Loucy (cell line): ENCODE results near the gene DKK2.

Experiments
- H2AFZ ChIP-seq: fragments of 200-600 bp; sonication (generic); 2 replicates; pipeline ENCODE4 v1.6.0; 2016; ENCODE audit warnings: antibody characterized with exemption, mild to moderate bottlenecking, low read length, moderate library complexity
- H3F3A ChIP-seq: fragments of 200-600 bp; 2 replicates; pipeline ENCODE4 v1.6.0; 2016; ENCODE audit warnings: antibody characterized with exemption, low read depth, mild to moderate bottlenecking
- H3K27me3 ChIP-seq: fragments of 200-600 bp; sonication (generic); 2 replicates; pipeline ENCODE4 v1.6.1; 2014; ENCODE audit warnings: low read length, mild to moderate bottlenecking; ENCODE audit not compliant: insufficient read depth, poor library complexity, severe bottlenecking
- H3K36me3 ChIP-seq: fragments of 200-600 bp; sonication (generic); 2 replicates; pipeline ENCODE4 v1.6.1; 2016; ENCODE audit warnings: low read length; ENCODE audit not compliant: insufficient read depth
- H3K4me1 ChIP-seq: fragments of 200-600 bp; sonication (generic); 2 replicates; pipeline ENCODE4 v1.5.1; 2014; ENCODE audit warnings: low read length, mild to moderate bottlenecking; ENCODE audit not compliant: insufficient read depth, poor library complexity, severe bottlenecking
- H3K4me2 ChIP-seq: fragments of 200-600 bp; sonication (generic); 2 replicates; pipeline ENCODE4 v1.6.0; 2014; ENCODE audit warnings: antibody characterized with exemption, low read length, low read depth, mild to moderate bottlenecking; ENCODE audit not compliant: poor library complexity, severe bottlenecking
- H3K4me3 ChIP-seq: fragments of 200-600 bp; sonication (generic); 2 replicates; pipeline ENCODE4 v1.5.1; 2014; ENCODE audit warnings: low read length, mild to moderate bottlenecking, mixed read lengths; ENCODE audit not compliant: poor library complexity, severe bottlenecking
- H3K79me2 ChIP-seq: fragments of 200-600 bp; sonication (generic); 2 replicates; pipeline ENCODE4 v1.6.1; 2014; ENCODE audit warnings: low read length; ENCODE audit not compliant: insufficient read depth
- H3K9ac ChIP-seq: fragments of 200-600 bp; sonication (generic); 2 replicates; pipeline ENCODE4 v1.6.0; 2014; ENCODE audit warnings: mild to moderate bottlenecking, low read depth, low read length, moderate library complexity; ENCODE audit not compliant: poor library complexity, severe bottlenecking
- H3K9me2 ChIP-seq: fragments of 200-600 bp; sonication (generic); replicated peaks from 2 replicates; pipeline ENCODE4 v1.6.1; 2016; ENCODE audit warnings: low read depth, low read length, mixed read lengths
- H3K9me3 ChIP-seq: fragments of 200-600 bp; sonication (generic); 2 replicates; pipeline ENCODE4 v1.6.1; 2014; ENCODE audit warnings: mild to moderate bottlenecking, antibody characterized with exemption, low read length, low read depth; ENCODE audit not compliant: insufficient read depth
- H4K20me1 ChIP-seq: fragments of 200-600 bp; sonication (generic); 2 replicates; pipeline ENCODE4 v1.6.0; 2014; ENCODE audit warnings: antibody characterized with exemption, low read length, mild to moderate bottlenecking; ENCODE audit not compliant: insufficient read depth, poor library complexity, severe bottlenecking
- CTCF ChIP-seq: fragments of 200-600 bp; sonication (generic); conservative IDR thresholded peaks from 2 replicates; pipeline ENCODE4 v1.5.1; 2014; ENCODE audit warnings: mild to moderate bottlenecking, antibody characterized with exemption, low read length
- EZH2phosphoT487 ChIP-seq: fragments of 200-600 bp; IDR thresholded peaks from 2 replicates; pipeline ENCODE4 v1.6.1; 2018; ENCODE audit warnings: antibody characterized with exemption, mild to moderate bottlenecking, moderate library complexity, borderline replicate concordance

DKK2 gene

GRCh38 chr4:107066621-107067020, 30.5 kb upstream of the DKK2 start:
- Histone ChIP-seq H3K9ac (no peak overlapping the region), H3K4me3 (no peak overlapping the region), H3K4me2 (no peak overlapping the region), H4K20me1 (no peaks in the 10 kb centered on the region), H3K4me1 (no peaks in the 10 kb centered on the region), H3K9me2 (no peaks in the 10 kb centered on the region), H2AFZ (no peak overlapping the region), H3K79me2 (no peaks in the 10 kb centered on the region), H3K27me3 (no peaks in the 10 kb centered on the region), H3K36me3 (no peaks in the 10 kb centered on the region), H3K9me3 (no peaks in the 10 kb centered on the region), H3F3A (no peaks in the 10 kb centered on the region)
- TF ChIP-seq EZH2phosphoT487 (no peak), CTCF (no peak)

GRCh38 chr4:107065201-107065600, 29.1 kb upstream of the DKK2 start:
- H3K4me1 ChIP-seq: no peaks in the 10 kb centered on the region
- TF ChIP-seq EZH2phosphoT487: no peak
- TF ChIP-seq CTCF: no peak

GRCh38 chr4:107060388-107060787, 24.3 kb upstream of the DKK2 start:
- Histone ChIP-seq H3K4me3 (no peak overlapping the region), H3K79me2 (no peaks in the 10 kb centered on the region), H3K9me2 (no peaks in the 10 kb centered on the region), H4K20me1 (no peaks in the 10 kb centered on the region), H3K4me2 (no peak overlapping the region), H3K9me3 (no peaks in the 10 kb centered on the region), H3K4me1 (no peaks in the 10 kb centered on the region), H3K9ac (no peak overlapping the region), H3K36me3 (no peaks in the 10 kb centered on the region), H3F3A (no peaks in the 10 kb centered on the region), H3K27me3 (no peaks in the 10 kb centered on the region), H2AFZ (no peak overlapping the region)
- TF ChIP-seq EZH2phosphoT487 (no peak), CTCF (no peak)

More at GRCh38 chr4:107065201-107065600, 29.1 kb upstream of the DKK2 start:
- no peak overlapping the region for H3K9ac ChIP-seq
- no peak overlapping the region for H2AFZ ChIP-seq
- no peaks in the 10 kb centered on the region for H3K79me2 ChIP-seq
- H3K4me3 ChIP-seq: no peak overlapping the region
- H3K4me2 ChIP-seq: no peak overlapping the region
- H3K36me3 ChIP-seq: no peaks in the 10 kb centered on the region
- no peaks in the 10 kb centered on the region for H4K20me1 ChIP-seq
- no peaks in the 10 kb centered on the region for H3F3A ChIP-seq
- H3K9me2 ChIP-seq: no peaks in the 10 kb centered on the region
- H3K9me3 ChIP-seq: no peaks in the 10 kb centered on the region
- no peaks in the 10 kb centered on the region for H3K27me3 ChIP-seq
